SJCRH30 (cell line): ENCODE measurements around the gene HOXA11. TPM values are rescaled to one million over a fixed set of nuclear protein-coding genes. Genes with fewer than 3 reads are reported as not detected.
A peak's percentile ranks its signal among the peaks of the same experiment; 100 is the strongest.

Experiments
- DNase-seq, 2 experiments: peaks; one replicate each; pipeline ENCODE4 v3.0.0-alpha.2; 2015 to 2020
- H3K27ac ChIP-seq: fragments of 250-450 bp; sonication (Bioruptor Pico); 2 replicates; pipeline ENCODE4 v1.5.1; 2020; ENCODE audit warnings: mild to moderate bottlenecking, moderate library complexity
- H3K27me3 ChIP-seq: fragments of 250-450 bp; sonication (Bioruptor Pico); 2 replicates; pipeline ENCODE4 v1.5.1; 2020; ENCODE audit warnings: mild to moderate bottlenecking, moderate library complexity
- H3K36me3 ChIP-seq: fragments of 250-450 bp; sonication (Bioruptor Pico); 2 replicates; pipeline ENCODE4 v1.5.1; 2020; ENCODE audit warnings: mild to moderate bottlenecking, moderate library complexity
- H3K4me1 ChIP-seq: fragments of 250-450 bp; sonication (Bioruptor Pico); 2 replicates; pipeline ENCODE4 v1.5.1; 2020; ENCODE audit warnings: mild to moderate bottlenecking, moderate library complexity
- H3K4me3 ChIP-seq: fragments of 250-450 bp; sonication (Bioruptor Pico); 2 replicates; pipeline ENCODE4 v1.5.1; 2020; ENCODE audit warnings: mild to moderate bottlenecking, moderate library complexity
- H3K9me3 ChIP-seq: fragments of 250-450 bp; sonication (Bioruptor Pico); replicated peaks from 2 replicates; pipeline ENCODE4 v1.5.1; 2020; ENCODE audit warnings: mild to moderate bottlenecking, moderate library complexity
- total RNA-seq: library from RNA; depleted of rRNA; stranded (reverse); fragments of >200 nt; shearing (Covaris generic); gene quantifications from 2 replicates; pipeline ENCODE4 v1.2.3, GENCODE V29; 2014

Gene HOXA11
- total RNA-seq, 1 experiment from 2014 or later: 5.8 TPM

DNA sequence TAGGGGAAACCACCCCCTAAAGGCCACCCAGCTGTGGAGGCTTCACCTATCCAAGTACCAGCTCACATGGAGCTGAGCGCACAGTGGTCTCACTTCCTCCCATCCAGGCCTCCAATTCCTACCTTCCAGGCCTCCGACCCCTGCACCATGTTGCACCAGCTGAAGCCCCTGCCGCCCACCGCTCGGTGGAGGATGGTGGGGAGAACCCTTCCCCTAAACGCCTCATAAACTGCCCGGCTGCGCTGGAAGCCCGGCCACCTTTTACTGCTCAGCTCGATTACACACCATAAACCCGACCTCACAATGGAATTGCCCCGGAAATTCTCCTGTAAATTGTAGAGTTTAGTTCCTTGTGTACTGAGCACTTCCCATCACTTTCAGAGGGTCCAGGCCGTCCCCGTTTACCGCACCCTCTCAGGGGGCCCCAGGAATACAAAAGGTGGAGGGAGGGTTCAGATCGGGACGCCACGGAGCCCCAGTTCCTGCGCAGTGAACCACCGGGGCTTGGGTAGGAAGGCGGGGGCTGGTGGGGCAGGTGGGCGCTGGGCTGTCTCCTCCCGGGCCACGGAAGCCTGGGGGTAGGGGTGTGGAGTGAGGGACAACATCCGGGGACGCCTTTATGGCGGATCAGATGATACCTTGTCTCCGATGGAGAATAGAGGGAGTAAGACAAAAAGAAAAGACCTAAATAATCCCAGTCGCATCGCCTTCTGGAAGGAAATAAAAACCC, 27.2 kb downstream of the HOXA11 start:
- no peaks in the 10 kb centered on the region for H3K9me3 ChIP-seq
- H3K27me3 ChIP-seq: no peaks in the 10 kb centered on the region
- H3K27ac ChIP-seq: no peak overlapping the region
- no peak overlapping the region for H3K4me3 ChIP-seq
- DNase-seq: no peak
- H3K36me3 ChIP-seq: no peaks in the 10 kb centered on the region
- peaks cover 3% of the 10 kb centered on the region; the same call in 1 of the 2 replicates for H3K4me1 ChIP-seq

DNA sequence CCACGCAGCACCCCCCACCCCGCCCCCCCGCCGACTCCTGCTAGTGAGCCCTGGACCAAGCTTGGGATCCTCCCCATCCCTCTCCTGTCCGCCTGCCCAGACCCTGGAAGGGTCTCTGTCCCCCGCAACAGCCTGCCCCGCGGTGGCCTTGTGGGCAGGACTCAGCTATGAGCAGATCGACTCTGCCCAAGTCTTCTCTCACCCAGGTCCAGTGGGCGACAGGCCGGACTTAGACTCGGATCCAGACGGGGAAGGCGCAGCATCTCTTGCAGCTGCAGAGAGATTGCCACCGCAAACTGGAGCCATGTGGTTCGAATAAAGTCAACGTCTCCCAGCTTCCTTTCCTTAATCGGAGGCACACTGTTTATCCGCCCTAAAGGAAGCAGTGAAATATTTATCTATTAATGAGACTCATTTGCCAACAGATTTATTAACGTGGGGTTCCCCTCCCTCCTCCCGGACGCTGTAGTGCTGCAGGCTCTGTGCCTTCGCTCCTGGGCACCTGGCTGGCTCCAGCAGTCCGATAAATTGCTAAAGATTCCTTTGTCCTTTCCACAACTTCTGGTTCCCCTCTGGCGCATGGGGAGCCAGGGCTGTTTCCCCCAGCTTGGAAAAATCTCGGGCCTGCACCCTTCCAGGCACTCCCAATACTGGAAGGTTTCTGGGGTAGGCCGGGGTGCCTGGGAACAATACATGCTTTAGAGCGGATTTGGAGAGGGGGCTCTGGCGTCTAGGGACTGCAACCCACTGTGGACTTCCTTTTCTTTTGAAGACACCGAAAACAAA, 27.9 kb downstream of the HOXA11 start:
- H3K27me3 ChIP-seq: no peaks in the 10 kb centered on the region
- no peaks in the 10 kb centered on the region for H3K36me3 ChIP-seq
- no peak for DNase-seq
- H3K9me3 ChIP-seq: no peaks in the 10 kb centered on the region
- peak overlapping the region; percentile 82 for H3K4me3 ChIP-seq
- H3K4me1 ChIP-seq: peaks cover 3% of the 10 kb centered on the region; the same call in 1 of the 2 replicates
- peak overlapping the region; percentile 80 for H3K27ac ChIP-seq

DNA sequence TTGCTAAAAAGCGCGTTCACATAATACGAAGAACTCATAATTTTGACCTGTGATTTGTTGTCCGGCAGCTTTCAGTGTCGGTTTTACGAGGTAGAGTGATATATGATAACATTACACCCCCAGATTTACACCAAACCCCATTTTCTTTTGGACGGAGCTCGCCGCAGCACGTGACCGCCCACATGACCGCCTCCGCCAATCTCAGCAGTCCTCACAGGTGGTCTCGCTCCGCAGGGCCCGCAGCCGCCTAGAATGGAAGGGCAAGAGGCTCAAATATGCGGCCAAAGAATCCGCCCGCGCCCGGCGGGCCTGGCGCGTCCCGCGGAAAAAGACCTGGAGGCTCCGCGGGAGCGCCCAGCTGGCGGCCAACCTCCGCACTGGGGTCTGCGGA, 28.5 kb downstream of the HOXA11 start, which contains the start of gene HOXA7:
HOXA7 (minus strand) TSS at position 168 of the 391 bp plus-strand sequence; CDS start at position 38, 130 bp downstream.
- peak within 1 kb of the TSS; percentile 82 for H3K4me3 ChIP-seq
- H3K27ac ChIP-seq: peak within 1 kb of the TSS; percentile 80
- no peaks in the 10 kb centered on the region for H3K9me3 ChIP-seq
- H3K27me3 ChIP-seq: no peaks in the 10 kb centered on the region
- H3K4me1 ChIP-seq: peaks cover 3% of the 10 kb centered on the region; the same call in 1 of the 2 replicates
- no peaks in the 10 kb centered on the region for H3K36me3 ChIP-seq
- DNase-seq: peak; percentile 90 to 92

- peak overlapping the region; percentile 82 for H3K4me3 ChIP-seq
- no peaks in the 10 kb centered on the region for H3K36me3 ChIP-seq
- peaks cover 3% of the 10 kb centered on the region; the same call in 1 of the 2 replicates for H3K4me1 ChIP-seq
- DNase-seq: peak; percentile 51 to 60
- H3K9me3 ChIP-seq: no peaks in the 10 kb centered on the region
- H3K27ac ChIP-seq: peak overlapping the region; percentile 80
- H3K27me3 ChIP-seq: no peaks in the 10 kb centered on the region
Observed at GRCh38 chr7:27155816-27156507, 29.1 kb downstream of the HOXA11 start.

DNA sequence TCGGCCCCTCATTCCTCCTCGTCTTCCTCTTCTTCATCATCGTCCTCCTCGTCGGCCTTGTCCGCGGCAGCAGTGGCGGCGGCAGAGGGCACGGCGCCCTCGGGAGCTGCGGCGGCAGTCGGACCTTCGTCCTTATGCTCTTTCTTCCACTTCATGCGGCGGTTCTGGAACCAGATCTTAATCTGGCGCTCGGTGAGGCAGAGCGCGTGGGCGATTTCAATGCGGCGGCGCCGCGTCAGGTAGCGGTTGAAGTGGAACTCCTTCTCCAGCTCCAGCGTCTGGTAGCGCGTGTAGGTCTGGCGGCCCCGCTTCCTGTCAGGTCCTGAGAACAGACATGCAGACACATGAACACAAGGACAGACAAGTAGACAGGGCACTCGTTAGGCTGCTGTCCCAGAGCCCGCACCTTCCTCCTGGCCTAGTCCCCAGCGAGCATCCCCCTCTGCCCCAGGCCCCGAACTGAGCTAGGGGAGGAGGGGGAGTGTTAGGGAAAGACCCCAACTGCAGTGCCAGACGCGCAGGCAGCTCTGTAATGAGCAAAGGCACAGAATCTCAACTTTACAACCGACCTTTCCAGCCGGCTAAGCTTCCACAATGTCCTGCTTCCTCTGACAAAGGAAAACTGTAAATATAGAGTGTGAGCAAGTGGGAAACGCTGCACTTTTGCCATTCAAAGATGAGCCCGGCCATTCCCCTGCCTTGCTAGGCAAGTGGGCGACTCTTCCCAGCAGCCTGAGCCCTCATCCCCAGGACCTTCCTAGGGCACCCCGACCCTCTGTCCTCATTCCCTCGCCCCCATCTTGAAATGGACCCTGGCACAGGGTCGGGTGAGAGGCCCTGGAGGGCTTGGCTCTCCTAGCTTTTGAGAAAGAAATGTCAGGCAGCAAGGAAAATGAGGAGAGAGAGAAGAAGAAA, 29.9 kb downstream of the HOXA11 start:
- DNase-seq: no peak
- Histone ChIP-seq H3K27ac (peak overlapping the region; percentile 80), H3K4me1 (peaks cover 3% of the 10 kb centered on the region; the same call in 1 of the 2 replicates), H3K27me3 (no peaks in the 10 kb centered on the region), H3K36me3 (no peaks in the 10 kb centered on the region), H3K4me3 (peak overlapping the region; percentile 82), H3K9me3 (no peaks in the 10 kb centered on the region)

DNA sequence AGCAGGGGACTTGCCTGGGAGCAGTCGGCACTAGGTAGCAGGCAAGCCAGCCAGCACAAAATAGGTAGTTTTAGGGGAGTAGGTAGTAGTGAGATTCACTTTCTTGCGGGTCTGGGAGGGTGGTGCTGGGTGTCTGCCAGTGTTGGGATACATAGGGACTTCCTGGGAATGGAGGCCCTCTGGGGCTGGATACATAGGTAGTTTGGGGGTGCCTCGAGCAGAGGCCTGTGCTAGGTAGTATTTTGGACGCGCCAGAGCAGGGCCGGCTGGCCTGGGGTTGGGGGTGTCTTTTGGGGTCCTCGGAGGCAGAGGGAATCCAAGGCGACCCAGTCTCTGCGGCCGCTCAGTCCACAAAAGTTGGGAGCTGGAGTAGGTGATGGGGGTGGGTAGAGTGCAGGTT, 30.7 kb downstream of the HOXA11 start:
- H3K4me3 ChIP-seq: no peak overlapping the region
- no peaks in the 10 kb centered on the region for H3K27me3 ChIP-seq
- no peak for DNase-seq
- peaks cover 3% of the 10 kb centered on the region; the same call in 1 of the 2 replicates for H3K4me1 ChIP-seq
- H3K27ac ChIP-seq: no peak overlapping the region
- no peaks in the 10 kb centered on the region for H3K9me3 ChIP-seq
- H3K36me3 ChIP-seq: no peaks in the 10 kb centered on the region

DNA sequence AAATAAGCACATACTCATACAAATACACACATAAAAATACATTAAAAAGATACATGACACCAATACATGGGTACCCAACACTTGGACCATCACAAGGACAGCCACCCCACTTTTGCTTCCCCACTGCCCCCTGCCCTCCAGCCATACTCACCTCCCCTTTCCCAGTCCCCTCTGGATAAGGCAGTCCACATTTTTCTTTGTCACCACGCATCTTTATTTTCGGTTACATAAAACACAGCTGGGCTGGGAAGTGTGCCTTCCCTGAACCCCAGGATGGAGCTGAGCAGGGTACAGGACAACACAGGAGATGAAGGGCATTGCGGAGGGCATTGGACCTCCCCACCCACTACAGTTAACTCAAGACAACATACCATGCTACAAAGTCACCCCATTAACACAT, 31.5 kb downstream of the HOXA11 start:
- no peaks in the 10 kb centered on the region for H3K9me3 ChIP-seq
- no peak for DNase-seq
- H3K36me3 ChIP-seq: no peaks in the 10 kb centered on the region
- H3K27me3 ChIP-seq: no peaks in the 10 kb centered on the region
- peaks cover 3% of the 10 kb centered on the region; the same call in 1 of the 2 replicates for H3K4me1 ChIP-seq
- H3K4me3 ChIP-seq: no peak overlapping the region
- H3K27ac ChIP-seq: no peak overlapping the region

DNA sequence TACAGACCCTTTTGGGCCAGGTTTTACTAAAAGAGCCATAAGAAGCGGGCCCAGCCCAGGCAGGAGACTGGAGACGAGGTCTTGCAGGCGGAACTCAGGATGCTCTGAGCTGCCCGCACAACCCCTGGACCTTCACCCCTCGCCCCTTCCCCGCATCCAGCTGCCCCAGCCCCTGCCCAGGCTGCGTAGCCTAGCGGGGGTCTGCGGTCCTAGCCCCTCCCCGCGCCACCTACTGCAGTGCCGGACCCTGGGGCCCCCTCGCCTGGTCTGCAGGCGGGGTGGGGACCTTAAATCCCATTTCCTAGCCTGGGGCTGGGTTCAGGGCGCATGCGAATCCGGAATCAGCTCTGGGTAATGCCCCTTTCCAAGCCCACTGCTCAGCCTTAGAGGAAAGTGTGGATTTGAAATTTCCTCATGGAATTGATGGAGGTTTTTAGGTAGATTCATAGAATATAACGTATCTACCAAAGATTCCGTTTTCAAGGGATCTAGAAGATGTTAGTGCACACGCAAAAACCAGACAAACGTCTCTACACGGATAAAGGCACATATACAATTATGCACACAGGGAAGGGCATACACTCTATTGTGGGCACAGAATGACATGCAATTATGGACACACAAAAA, 32.1 kb downstream of the HOXA11 start:
- no peak overlapping the region for H3K4me3 ChIP-seq
- H3K9me3 ChIP-seq: no peaks in the 10 kb centered on the region
- no peaks in the 10 kb centered on the region for H3K36me3 ChIP-seq
- no peaks in the 10 kb centered on the region for H3K27me3 ChIP-seq
- peaks cover 3% of the 10 kb centered on the region; the same call in 1 of the 2 replicates for H3K4me1 ChIP-seq
- no peak overlapping the region for H3K27ac ChIP-seq
- DNase-seq: no peak

DNA sequence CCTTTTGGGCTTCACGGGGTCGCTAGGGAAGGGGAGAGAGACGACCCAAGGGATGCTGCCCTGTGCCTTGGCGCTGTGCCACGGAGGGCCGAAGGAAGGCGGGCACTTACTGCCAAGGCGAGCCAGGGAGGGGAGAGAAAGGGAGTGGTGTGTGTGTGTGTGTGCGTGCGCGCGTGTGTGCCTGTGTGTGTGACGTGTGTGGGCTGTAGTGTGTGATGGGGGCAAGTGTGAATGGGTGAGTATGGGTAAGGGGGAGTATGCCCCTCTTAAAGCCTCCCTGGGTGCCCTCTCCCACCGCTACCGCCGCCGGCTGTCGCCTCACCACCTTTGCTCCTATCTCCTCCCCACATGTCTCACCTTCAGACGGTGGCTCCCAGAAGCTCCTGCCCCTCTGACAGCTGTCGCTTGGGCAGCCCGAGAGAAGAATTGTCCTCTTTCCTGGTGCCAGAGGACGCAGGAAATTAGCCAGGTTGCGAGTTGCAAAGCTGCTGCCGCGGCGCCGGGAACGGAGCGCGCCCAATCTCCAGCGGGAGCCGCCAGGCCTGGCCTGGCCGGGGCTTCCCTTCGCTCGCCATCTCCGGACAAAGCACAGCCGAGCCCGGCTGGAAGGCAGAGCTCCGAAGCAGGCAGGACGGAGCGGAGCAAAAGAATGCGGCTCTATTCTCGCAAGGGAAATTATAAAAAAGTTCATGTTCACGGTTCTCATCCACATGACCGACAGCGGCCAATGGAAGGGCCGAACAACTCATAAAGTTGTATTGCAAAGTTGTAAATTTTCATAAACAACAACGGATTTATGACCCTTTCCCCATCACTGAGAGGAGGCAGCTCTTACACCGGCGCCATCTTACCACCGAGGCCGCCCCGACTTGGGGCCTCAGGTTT, 32.9 kb downstream of the HOXA11 start, which contains the start of gene HOXA3:
HOXA3 (minus strand) TSS at position 653 of the 885 bp plus-strand sequence. CDS start 41,943 bp downstream, outside the sequence.
- DNase-seq: no peak
- Histone ChIP-seq H3K27ac (no peak within 1 kb of the TSS), H3K27me3 (no peaks in the 10 kb centered on the region), H3K4me1 (peaks cover 3% of the 10 kb centered on the region; the same call in 1 of the 2 replicates), H3K9me3 (no peaks in the 10 kb centered on the region), H3K36me3 (no peaks in the 10 kb centered on the region), H3K4me3 (peak within 1 kb of the TSS; percentile 64)

- Histone ChIP-seq H3K36me3 (no peaks in the 10 kb centered on the region), H3K4me1 (no peaks in the 10 kb centered on the region), H3K27me3 (no peaks in the 10 kb centered on the region), H3K4me3 (peak overlapping the region; percentile 64), H3K9me3 (no peaks in the 10 kb centered on the region), H3K27ac (no peak overlapping the region; the same call in 1 of the 2 replicates)
- no peak for DNase-seq
Observed at GRCh38 chr7:27151341-27151930, 33.6 kb downstream of the HOXA11 start.

DNA sequence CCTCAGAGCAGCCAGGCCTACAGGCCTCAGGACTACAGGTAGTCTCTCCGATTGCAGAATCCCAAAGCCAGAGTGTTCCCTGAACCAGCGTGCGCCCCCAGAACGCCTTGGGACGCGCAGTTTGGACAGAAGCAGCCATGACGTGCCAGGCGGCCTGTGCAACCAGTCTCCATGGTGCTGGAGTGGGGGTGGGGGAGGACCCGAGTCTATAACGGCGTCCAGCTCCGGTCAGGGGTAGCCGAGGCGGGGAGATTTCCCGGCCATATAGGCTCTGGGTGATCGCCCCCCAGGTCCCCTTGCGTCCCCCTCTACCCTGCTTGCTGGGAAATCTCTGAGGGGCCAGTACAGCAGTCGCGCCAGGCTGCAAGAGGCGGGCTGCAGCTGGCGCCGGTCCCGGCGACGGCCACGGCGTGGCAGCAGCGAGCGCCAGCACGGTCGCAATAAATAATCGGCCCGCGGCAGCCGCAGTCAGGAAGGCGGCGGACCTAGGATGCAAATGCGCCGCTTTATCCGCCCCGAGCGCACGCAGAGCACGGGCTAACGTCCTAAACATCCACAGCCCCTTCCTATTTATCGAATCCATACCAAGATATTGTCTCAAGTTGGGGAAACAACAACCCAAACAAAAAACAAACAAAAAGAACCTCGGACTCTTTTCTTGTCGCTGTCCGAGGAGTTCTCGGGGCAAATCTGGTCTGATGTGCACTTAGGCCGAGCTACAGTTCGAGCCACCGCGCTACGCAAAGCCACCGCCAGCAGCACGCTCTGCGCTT, 34.3 kb downstream of the HOXA11 start:
- Histone ChIP-seq H3K4me1 (no peaks in the 10 kb centered on the region), H3K4me3 (peak overlapping the region; percentile 64), H3K9me3 (no peaks in the 10 kb centered on the region), H3K36me3 (no peaks in the 10 kb centered on the region), H3K27me3 (no peaks in the 10 kb centered on the region), H3K27ac (peak overlapping the region; percentile 25; the same call in 1 of the 2 replicates)
- peak; percentile 75 to 86 for DNase-seq
